ENCODE results near the gene ZNF319.

- TF ChIP-seq CTCF (IDR thresholded peaks at IDR 0.05; ENCODE audit: low read length) (no peak), EZH2 (optimal IDR thresholded peaks at IDR 0.05; ENCODE audit: low read depth, low read length) (no peak)
Measured at GRCh38 chr16:57948027-57948426, 52.4 kb downstream of the ZNF319 start.
